GM23248 (cell line): Measurements from ENCODE around the gene MISP. TPM values are rescaled to one million over a fixed set of nuclear protein-coding genes. Genes with fewer than 3 reads are reported as not detected.

ENCODE experiments used
- DNase-seq: peaks from one replicate; pipeline ENCODE4 v3.0.0-alpha.2; 2015
- H2AFZ ChIP-seq: fragments of 200-600 bp; sonication (generic); 2 replicates; pipeline ENCODE4 v1.6.1; 2016; ENCODE audit warnings: antibody characterized with exemption
- H3F3A ChIP-seq: fragments of 200-600 bp; sonication (generic); 2 replicates; pipeline ENCODE4 v1.6.1; 2016; ENCODE audit warnings: mild to moderate bottlenecking, antibody characterized with exemption, mixed run types; ENCODE audit not compliant: insufficient read depth
- H3K27ac ChIP-seq: fragments of 200-600 bp; sonication (generic); 2 replicates; pipeline ENCODE4 v1.5.1; 2016; ENCODE audit warnings: mild to moderate bottlenecking
- H3K27me3 ChIP-seq: fragments of 200-600 bp; sonication (generic); replicated peaks from 2 replicates; pipeline ENCODE4 v1.6.1; 2016; ENCODE audit warnings: mild to moderate bottlenecking; ENCODE audit not compliant: insufficient read depth
- H3K36me3 ChIP-seq: fragments of 200-600 bp; sonication (generic); 2 replicates; pipeline ENCODE4 v1.6.1; 2016; ENCODE audit warnings: low read depth, mild to moderate bottlenecking
- H3K4me1 ChIP-seq: fragments of 200-600 bp; sonication (generic); 2 replicates; pipeline ENCODE4 v1.6.1; 2016; ENCODE audit warnings: mild to moderate bottlenecking; ENCODE audit not compliant: insufficient read depth
- H3K4me2 ChIP-seq: fragments of 200-600 bp; sonication (generic); one replicate; pipeline ENCODE4 v1.6.1; 2016; ENCODE audit warnings: mild to moderate bottlenecking; ENCODE audit not compliant: unreplicated experiment
- H3K4me3 ChIP-seq: fragments of 200-600 bp; sonication (generic); 2 replicates; pipeline ENCODE4 v1.5.1; 2016; ENCODE audit warnings: mild to moderate bottlenecking
- H3K79me2 ChIP-seq: fragments of 200-600 bp; sonication (generic); 2 replicates; pipeline ENCODE4 v1.6.1; 2016; ENCODE audit warnings: mild to moderate bottlenecking; ENCODE audit not compliant: insufficient read depth
- H3K9ac ChIP-seq: fragments of 200-600 bp; sonication (generic); 2 replicates; pipeline ENCODE4 v1.6.1; 2016; ENCODE audit warnings: mild to moderate bottlenecking
- H3K9me2 ChIP-seq: fragments of 200-600 bp; sonication (generic); 2 replicates; pipeline ENCODE4 v1.6.1; 2016; ENCODE audit warnings: mixed run types, mild to moderate bottlenecking, moderate library complexity; ENCODE audit not compliant: insufficient read depth
- H3K9me3 ChIP-seq: fragments of 200-600 bp; sonication (generic); one replicate; pipeline ENCODE4 v1.6.1; 2017; ENCODE audit warnings: low read depth
- H4K20me1 ChIP-seq: fragments of 200-600 bp; sonication (generic); 2 replicates; pipeline ENCODE4 v1.6.0; 2016; ENCODE audit not compliant: insufficient read depth
- EZH2 ChIP-seq: fragments of 200-600 bp; sonication (generic); IDR thresholded peaks from 2 replicates; pipeline ENCODE4 v1.6.1; 2018; ENCODE audit warnings: antibody characterized with exemption, mild to moderate bottlenecking; ENCODE audit not compliant: insufficient read depth, poor library complexity, severe bottlenecking
- EZH2phosphoT487 ChIP-seq: fragments of 200-600 bp; sonication (generic); IDR thresholded peaks from 2 replicates; pipeline ENCODE4 v1.6.1; 2018; ENCODE audit warnings: antibody characterized with exemption, moderate library complexity, mild to moderate bottlenecking, low read depth; ENCODE audit not compliant: insufficient read depth
- WGBS, 2 experiments: methylation state at CpG; one replicate each; pipeline ENCODE4 v1.1.6; 2015 to 2017; ENCODE audit warnings: low lambda C conversion rate in 2 of 2, low coverage in 1 of 2; ENCODE audit errors: missing lambda C conversion rate in 2 of 2; 5-methylcytosine and 5-hydroxymethylcytosine counted together
- in situ Hi-C: fragments of 300-500 bp; cut with MboI; formaldehyde crosslinking; loops from 2 replicates; pipeline ENCODE4 v1.15.0; 2020
- polyA plus RNA-seq: library from polyadenylated mRNA; unstranded; fragments of >200 nt; fragmentation: Nextera tagmentation; extraction: Ambion mirVana; gene quantifications from 2 replicates; pipeline ENCODE4 v1.2.1, GENCODE V29; 2016
- total RNA-seq: library from RNA; depleted of rRNA; stranded (reverse); fragments of >200 nt; shearing (Covaris generic); gene quantifications from 2 replicates; pipeline ENCODE4 v1.2.3, GENCODE V29; 2014

The MISP gene
- total and polyA plus RNA-seq, 2 experiments from 2014 or later: not detected

GRCh38 chr19:723247-723646 is 27.7 kb upstream of the MISP start:
- no peaks in the 10 kb centered on the region for H4K20me1 ChIP-seq
- no peak overlapping the region for H3K4me3 ChIP-seq
- no peak overlapping the region for H3K4me2 ChIP-seq
- H3K27me3 ChIP-seq: 0 out of 2 replicates have a peak, but pooled peaks cover 5% of the 10 kb centered on the region
- in situ Hi-C loops: no loop called here
- no peaks in the 10 kb centered on the region for H3K9me2 ChIP-seq
- 63 to 72% methylated on average over 12 to 13 of the region's 13 CpGs for WGBS, 2 experiments
- H3F3A ChIP-seq: no peaks in the 10 kb centered on the region
- H3K27ac ChIP-seq: no peak overlapping the region
- no peaks in the 10 kb centered on the region for H3K36me3 ChIP-seq
- no peak overlapping the region for H2AFZ ChIP-seq
- no peak for DNase-seq
- no peak for TF ChIP-seq EZH2phosphoT487
- no peak for TF ChIP-seq EZH2
- H3K79me2 ChIP-seq: no peaks in the 10 kb centered on the region
- H3K9me3 ChIP-seq: no peaks in the 10 kb centered on the region
- no peaks in the 10 kb centered on the region for H3K4me1 ChIP-seq
- H3K9ac ChIP-seq: no peak overlapping the region

GRCh38 chr19:723714-724113 is 27.2 kb upstream of the MISP start:
- H4K20me1 ChIP-seq: no peaks in the 10 kb centered on the region
- H3F3A ChIP-seq: no peaks in the 10 kb centered on the region
- no peak for DNase-seq
- in situ Hi-C loops: no loop called here
- H3K4me2 ChIP-seq: no peak overlapping the region
- no peaks in the 10 kb centered on the region for H3K36me3 ChIP-seq
- WGBS, 2 experiments: 85 to 91% methylated on average over 14 to 18 of the region's 18 CpGs
- no peaks in the 10 kb centered on the region for H3K9me2 ChIP-seq
- TF ChIP-seq EZH2phosphoT487: no peak
- H3K4me1 ChIP-seq: no peaks in the 10 kb centered on the region
- no peak overlapping the region for H3K4me3 ChIP-seq
- no peaks in the 10 kb centered on the region for H3K79me2 ChIP-seq
- no peak overlapping the region for H3K9ac ChIP-seq
- H3K27me3 ChIP-seq: 0 out of 2 replicates have a peak, but pooled peaks cover 5% of the 10 kb centered on the region
- H3K27ac ChIP-seq: no peak overlapping the region
- no peak overlapping the region for H2AFZ ChIP-seq
- H3K9me3 ChIP-seq: no peaks in the 10 kb centered on the region

- WGBS, 2 experiments: 79 to 82% methylated on average over 13 of the region's 13 CpGs
- no peak for DNase-seq
- TF ChIP-seq EZH2phosphoT487: no peak
- TF ChIP-seq EZH2: no peak
- no peak overlapping the region for H3K27ac ChIP-seq
- H3K9me3 ChIP-seq: no peaks in the 10 kb centered on the region
- no peaks in the 10 kb centered on the region for H3K27me3 ChIP-seq
- no peaks in the 10 kb centered on the region for H3K36me3 ChIP-seq
- H4K20me1 ChIP-seq: no peaks in the 10 kb centered on the region
- in situ Hi-C loops: no loop called here
- H3K9me2 ChIP-seq: no peaks in the 10 kb centered on the region
- no peak overlapping the region for H2AFZ ChIP-seq
- H3K79me2 ChIP-seq: no peaks in the 10 kb centered on the region
- H3K4me1 ChIP-seq: no peaks in the 10 kb centered on the region
- H3K4me3 ChIP-seq: no peak overlapping the region
- no peak overlapping the region for H3K9ac ChIP-seq
- H3F3A ChIP-seq: no peaks in the 10 kb centered on the region
- H3K4me2 ChIP-seq: no peak overlapping the region
Observed at GRCh38 chr19:725461-726089, 25.3 kb upstream of the MISP start.

GRCh38 chr19:726993-727956 is 23.6 kb upstream of the MISP start:
- TF ChIP-seq EZH2phosphoT487 (no peak), EZH2 (no peak)
- in situ Hi-C loops: no loop called here
- Histone ChIP-seq H3K36me3 (no peaks in the 10 kb centered on the region), H2AFZ (no peak overlapping the region), H3K4me1 (no peaks in the 10 kb centered on the region), H3K27me3 (no peaks in the 10 kb centered on the region), H3K79me2 (no peaks in the 10 kb centered on the region), H3F3A (no peaks in the 10 kb centered on the region), H4K20me1 (no peaks in the 10 kb centered on the region), H3K4me2 (no peak overlapping the region), H3K9me2 (no peaks in the 10 kb centered on the region), H3K4me3 (no peak overlapping the region), H3K9ac (no peak overlapping the region), H3K27ac (no peak overlapping the region), H3K9me3 (no peaks in the 10 kb centered on the region)
- WGBS, 2 experiments: 69 to 71% methylated on average over 15 to 43 of the region's 43 CpGs
- DNase-seq: no peak
